Neural progenitor cell (in vitro differentiated cells): Measurements from ENCODE around the gene RNGTT. TPM values are rescaled to one million over a fixed set of nuclear protein-coding genes. Genes with fewer than 3 reads are reported as not detected.

ENCODE experiments used
- DNase-seq: peaks from one replicate; pipeline ENCODE4 v3.0.0-alpha.2; 2016; ENCODE audit warnings: low spot score
- H2AFZ ChIP-seq: fragments of 200-600 bp; sonication (generic); replicated peaks from 2 replicates; pipeline ENCODE4 v1.6.1; 2016; ENCODE audit warnings: antibody characterized with exemption
- H3F3A ChIP-seq: fragments of 200-600 bp; sonication (generic); 2 replicates; pipeline ENCODE4 v1.6.1; 2016; ENCODE audit warnings: antibody characterized with exemption, low read depth
- H3K27ac ChIP-seq: fragments of 200-600 bp; sonication (generic); 2 replicates; pipeline ENCODE4 v1.5.1; 2016; ENCODE audit warnings: mild to moderate bottlenecking
- H3K27me3 ChIP-seq: fragments of 200-600 bp; sonication (generic); 2 replicates; pipeline ENCODE4 v1.6.1; 2016; ENCODE audit warnings: mild to moderate bottlenecking, moderate library complexity
- H3K36me3 ChIP-seq: fragments of 200-600 bp; sonication (generic); 2 replicates; pipeline ENCODE4 v1.5.1; 2016
- H3K4me1 ChIP-seq: fragments of 200-600 bp; sonication (generic); 2 replicates; pipeline ENCODE4 v1.6.1; 2016; ENCODE audit warnings: mixed run types
- H3K4me2 ChIP-seq: fragments of 200-600 bp; sonication (generic); 2 replicates; pipeline ENCODE4 v1.6.1; 2016
- H3K4me3 ChIP-seq: fragments of 200-600 bp; sonication (generic); 2 replicates; pipeline ENCODE4 v1.5.1; 2016
- H3K79me2 ChIP-seq: fragments of 200-600 bp; sonication (generic); 2 replicates; pipeline ENCODE4 v1.6.1; 2016; ENCODE audit warnings: low read depth
- H3K9ac ChIP-seq: fragments of 200-600 bp; sonication (generic); 2 replicates; pipeline ENCODE4 v1.6.1; 2016
- H3K9me3 ChIP-seq: fragments of 200-600 bp; sonication (generic); 2 replicates; pipeline ENCODE4 v1.5.1; 2016; ENCODE audit warnings: low read depth
- H4K20me1 ChIP-seq: fragments of 200-600 bp; sonication (generic); 2 replicates; pipeline ENCODE4 v1.6.1; 2016; ENCODE audit warnings: low read depth
- H3K27ac Mint-ChIP-seq: 3 replicates; pipeline ENCODE4 v1.8.0; 2021; ENCODE audit warnings: mixed read lengths
- H3K27me3 Mint-ChIP-seq: 2 replicates; pipeline ENCODE4 v1.8.0; 2022; ENCODE audit warnings: low read depth, mild to moderate bottlenecking, inconsistent platforms, moderate library complexity, mixed read lengths; ENCODE audit not compliant: insufficient read depth
- H3K36me3 Mint-ChIP-seq: 3 replicates; pipeline ENCODE4 v1.8.0; 2021; ENCODE audit warnings: mixed read lengths
- H3K4me1 Mint-ChIP-seq: 3 replicates; pipeline ENCODE4 v1.8.0; 2021; ENCODE audit warnings: mixed read lengths
- H3K4me3 Mint-ChIP-seq: 3 replicates; pipeline ENCODE4 v1.8.0; 2021; ENCODE audit warnings: mild to moderate bottlenecking, moderate library complexity, mixed read lengths
- H3K9me3 Mint-ChIP-seq: 3 replicates; pipeline ENCODE4 v1.8.0; 2020; ENCODE audit warnings: mixed read lengths
- EZH2 ChIP-seq: fragments of 200-600 bp; sonication (generic); IDR thresholded peaks from 2 replicates; pipeline ENCODE4 v1.6.1; 2017; ENCODE audit warnings: antibody characterized with exemption, mild to moderate bottlenecking, moderate library complexity
- EZH2phosphoT487 ChIP-seq: fragments of 200-600 bp; sonication (generic); IDR thresholded peaks from 2 replicates; pipeline ENCODE4 v1.6.1; 2017; ENCODE audit warnings: antibody characterized with exemption
- total RNA-seq: library from RNA; depleted of rRNA; stranded (reverse); fragments of >200 nt; gene quantifications from 2 replicates; pipeline ENCODE4 v1.2.3, GENCODE V29; 2015; ENCODE audit warnings: low replicate concordance
- TF ChIP-seq, protein P1 (sequence below): fragments of 200-600 bp; sonication (generic); IDR thresholded peaks from 2 replicates; pipeline ENCODE4 v1.5.1; 2017; ENCODE audit warnings: antibody characterized with exemption, mild to moderate bottlenecking

Gene RNGTT
- total RNA-seq, 1 donor from 2014 or later, result 71.7 TPM

DNA sequence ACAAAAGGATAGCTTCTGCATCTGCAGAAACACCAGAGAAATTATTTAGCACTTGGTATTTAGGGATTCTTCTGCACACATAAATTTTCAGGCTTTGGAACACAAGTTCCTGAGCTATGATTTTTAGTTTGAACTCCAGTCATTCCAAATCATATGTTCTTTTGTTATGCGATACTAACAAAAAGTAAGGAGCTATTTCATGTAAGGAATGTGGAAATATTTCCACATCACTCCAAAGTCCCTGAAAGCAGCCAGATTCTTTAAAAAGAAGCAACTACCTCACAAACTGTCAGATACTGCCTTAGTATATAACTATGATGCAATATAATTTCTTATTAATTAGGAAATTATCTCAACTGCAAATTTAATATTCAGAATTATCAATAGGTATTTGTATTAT is 106.9 kb downstream of the RNGTT start:
- H3K4me2 ChIP-seq, result no peak overlapping the region
- no peaks in the 10 kb centered on the region for H4K20me1 ChIP-seq
- no peak overlapping the region for H2AFZ ChIP-seq
- Mint-ChIP-seq H3K4me3 (no peak overlapping the region), H3K4me1 (no peaks in the 10 kb centered on the region), H3K36me3 (no peaks in the 10 kb centered on the region), H3K9me3 (no peaks in the 10 kb centered on the region), H3K27ac (no peak overlapping the region), H3K27me3 (no peaks in the 10 kb centered on the region)
- no peak overlapping the region for H3K9ac ChIP-seq
- TF ChIP-seq EZH2 (no peak), EZH2phosphoT487 (no peak)
- TF ChIP-seq, protein P1, sequence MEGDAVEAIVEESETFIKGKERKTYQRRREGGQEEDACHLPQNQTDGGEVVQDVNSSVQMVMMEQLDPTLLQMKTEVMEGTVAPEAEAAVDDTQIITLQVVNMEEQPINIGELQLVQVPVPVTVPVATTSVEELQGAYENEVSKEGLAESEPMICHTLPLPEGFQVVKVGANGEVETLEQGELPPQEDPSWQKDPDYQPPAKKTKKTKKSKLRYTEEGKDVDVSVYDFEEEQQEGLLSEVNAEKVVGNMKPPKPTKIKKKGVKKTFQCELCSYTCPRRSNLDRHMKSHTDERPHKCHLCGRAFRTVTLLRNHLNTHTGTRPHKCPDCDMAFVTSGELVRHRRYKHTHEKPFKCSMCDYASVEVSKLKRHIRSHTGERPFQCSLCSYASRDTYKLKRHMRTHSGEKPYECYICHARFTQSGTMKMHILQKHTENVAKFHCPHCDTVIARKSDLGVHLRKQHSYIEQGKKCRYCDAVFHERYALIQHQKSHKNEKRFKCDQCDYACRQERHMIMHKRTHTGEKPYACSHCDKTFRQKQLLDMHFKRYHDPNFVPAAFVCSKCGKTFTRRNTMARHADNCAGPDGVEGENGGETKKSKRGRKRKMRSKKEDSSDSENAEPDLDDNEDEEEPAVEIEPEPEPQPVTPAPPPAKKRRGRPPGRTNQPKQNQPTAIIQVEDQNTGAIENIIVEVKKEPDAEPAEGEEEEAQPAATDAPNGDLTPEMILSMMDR, result no peak
- H3K79me2 ChIP-seq, result no peaks in the 10 kb centered on the region
- H3K9me3 ChIP-seq, result no peaks in the 10 kb centered on the region
- no peaks in the 10 kb centered on the region for H3F3A ChIP-seq
- no peak for DNase-seq
- H3K4me1 ChIP-seq, result no peaks in the 10 kb centered on the region
- H3K36me3 ChIP-seq, result no peaks in the 10 kb centered on the region
- no peaks in the 10 kb centered on the region for H3K27me3 ChIP-seq
- no peak overlapping the region for H3K4me3 ChIP-seq
- H3K27ac ChIP-seq, result no peak overlapping the region

DNA sequence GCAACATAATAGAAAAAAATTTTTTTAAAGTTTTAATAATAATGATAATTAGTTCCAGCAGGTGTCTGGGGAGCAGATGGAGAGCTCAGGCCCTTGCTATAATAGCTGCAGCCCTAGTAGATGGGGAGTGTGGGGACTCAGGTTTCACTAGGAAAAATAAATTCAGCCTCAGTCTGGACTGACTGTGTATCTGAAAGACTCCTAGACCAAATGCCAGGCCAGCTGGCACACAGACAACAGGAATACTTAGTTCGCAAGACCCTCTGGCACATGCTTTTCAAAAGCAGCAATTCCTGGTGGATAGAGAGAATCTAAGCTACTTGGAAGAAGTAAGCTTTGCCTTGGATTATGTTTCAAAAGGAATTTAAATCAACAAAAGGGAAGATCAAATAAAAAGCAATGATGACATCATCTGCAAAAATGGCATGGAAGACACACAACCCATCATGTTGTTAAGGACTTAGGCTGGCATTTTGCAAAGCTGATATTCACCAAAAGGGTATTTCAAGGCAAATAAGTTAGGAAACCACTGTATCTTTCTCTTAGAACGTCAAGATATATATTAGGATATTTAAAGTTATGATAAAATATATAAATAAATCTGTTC is 107.8 kb downstream of the RNGTT start:
- DNase-seq, result no peak
- no peak overlapping the region for H3K27ac Mint-ChIP-seq

DNA sequence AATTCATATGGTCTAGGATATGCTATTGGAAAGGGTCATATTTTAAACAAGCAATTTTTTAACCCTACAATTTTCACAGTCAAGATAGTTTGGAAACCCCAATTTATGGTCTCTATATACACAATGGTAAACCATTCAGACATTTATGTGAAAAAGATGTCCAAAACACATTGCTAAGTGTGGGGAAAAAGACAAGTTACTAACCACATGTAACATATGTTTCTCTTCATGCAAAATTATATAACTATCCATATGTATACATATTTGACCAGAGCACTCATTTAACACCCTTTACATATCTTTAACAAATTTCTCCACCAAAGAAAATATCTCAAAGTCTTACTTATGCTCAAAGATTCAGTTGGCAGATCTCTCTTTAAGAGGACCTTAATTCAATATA is 110.6 kb downstream of the RNGTT start:
- no peak overlapping the region for H3K9ac ChIP-seq
- no peaks in the 10 kb centered on the region for H3K4me1 Mint-ChIP-seq
- no peaks in the 10 kb centered on the region for H3K36me3 Mint-ChIP-seq
- no peak overlapping the region for H3K4me2 ChIP-seq
- no peaks in the 10 kb centered on the region for H3K27me3 Mint-ChIP-seq
- no peak overlapping the region for H3K27ac ChIP-seq
- no peaks in the 10 kb centered on the region for H3K9me3 Mint-ChIP-seq
- H3K4me3 ChIP-seq, result no peak overlapping the region
- no peak for DNase-seq
- H3K79me2 ChIP-seq, result no peaks in the 10 kb centered on the region
- no peaks in the 10 kb centered on the region for H3K36me3 ChIP-seq
- H2AFZ ChIP-seq, result no peak overlapping the region
- no peak overlapping the region for H3K27ac Mint-ChIP-seq
- no peaks in the 10 kb centered on the region for H3K4me1 ChIP-seq
- no peaks in the 10 kb centered on the region for H4K20me1 ChIP-seq
- peaks cover 9% of the 10 kb centered on the region for H3F3A ChIP-seq
- no peak overlapping the region for H3K4me3 Mint-ChIP-seq
- H3K9me3 ChIP-seq, result no peaks in the 10 kb centered on the region
- no peaks in the 10 kb centered on the region for H3K27me3 ChIP-seq
- TF ChIP-seq EZH2phosphoT487, result no peak
- TF ChIP-seq, protein P1, result no peak
- TF ChIP-seq EZH2, result no peak

More for the DNA sequence above, 107.8 kb downstream of the RNGTT start:
- no peaks in the 10 kb centered on the region for H3K9me3 Mint-ChIP-seq
- H3K9ac ChIP-seq, result no peak overlapping the region
- TF ChIP-seq EZH2phosphoT487, result no peak
- TF ChIP-seq, protein P1, result no peak
- TF ChIP-seq EZH2, result no peak
- no peaks in the 10 kb centered on the region for H3K9me3 ChIP-seq
- H2AFZ ChIP-seq, result no peak overlapping the region
- H3K4me3 Mint-ChIP-seq, result no peak overlapping the region
- no peak overlapping the region for H3K4me3 ChIP-seq
- H3K79me2 ChIP-seq, result no peaks in the 10 kb centered on the region
- no peaks in the 10 kb centered on the region for H3K4me1 ChIP-seq
- H3K27ac ChIP-seq, result no peak overlapping the region
- H3K36me3 ChIP-seq, result no peaks in the 10 kb centered on the region
- no peaks in the 10 kb centered on the region for H3F3A ChIP-seq
- no peaks in the 10 kb centered on the region for H3K27me3 ChIP-seq
- no peak overlapping the region for H3K4me2 ChIP-seq
- H3K36me3 Mint-ChIP-seq, result no peaks in the 10 kb centered on the region
- H4K20me1 ChIP-seq, result no peaks in the 10 kb centered on the region
- H3K4me1 Mint-ChIP-seq, result no peaks in the 10 kb centered on the region
- no peaks in the 10 kb centered on the region for H3K27me3 Mint-ChIP-seq
